ENCODE measurements around the gene GNB1L.

DNA sequence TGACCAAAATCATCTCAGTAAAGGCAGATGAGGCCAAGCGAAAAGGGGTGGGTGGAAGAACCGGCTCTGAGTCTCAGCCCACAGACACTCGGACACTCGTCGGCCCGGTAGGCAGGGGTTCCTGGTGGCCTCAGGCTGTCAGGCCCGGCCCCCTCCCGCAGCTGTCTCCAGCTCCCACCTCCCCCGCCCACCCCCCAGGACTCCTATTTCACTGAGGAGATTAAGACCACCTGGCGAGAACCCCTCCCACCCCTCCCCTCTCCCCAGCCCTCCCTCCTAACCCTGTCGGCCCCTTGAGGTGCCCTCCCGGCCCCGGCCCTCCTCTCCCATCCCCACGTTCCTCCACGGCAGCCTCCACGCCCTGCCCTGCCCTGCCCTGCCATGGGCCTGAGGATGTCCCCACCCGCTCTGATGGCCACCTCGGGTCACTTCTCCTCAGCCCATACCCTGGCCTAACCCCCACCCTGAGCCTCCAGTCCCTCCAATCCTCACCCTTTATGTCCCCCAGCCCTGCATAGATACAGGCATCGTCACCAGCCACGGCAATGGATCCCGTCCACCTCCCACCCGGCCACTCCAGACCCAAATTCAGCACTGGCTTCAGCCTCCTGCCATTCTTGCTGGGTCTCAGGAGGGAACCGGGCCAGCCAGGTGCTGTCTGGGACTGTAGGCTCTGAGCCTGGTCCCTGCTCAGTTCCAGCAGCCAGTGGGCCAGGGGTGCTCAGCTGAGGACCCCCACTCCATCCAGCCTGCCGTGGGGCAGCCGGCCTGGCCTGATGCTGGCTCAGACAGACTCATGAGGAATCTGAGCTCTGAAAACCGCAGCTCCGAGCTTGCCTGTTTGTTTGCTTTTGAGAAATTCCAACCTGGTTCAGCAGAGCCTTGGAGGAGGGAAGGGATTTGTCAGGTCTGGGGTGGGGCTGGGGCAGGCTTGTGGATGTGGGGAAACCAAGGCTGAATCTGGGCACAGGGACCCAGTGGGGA is 103.9 kb downstream of the GNB1L start:
- TF ChIP-seq, protein P1, sequence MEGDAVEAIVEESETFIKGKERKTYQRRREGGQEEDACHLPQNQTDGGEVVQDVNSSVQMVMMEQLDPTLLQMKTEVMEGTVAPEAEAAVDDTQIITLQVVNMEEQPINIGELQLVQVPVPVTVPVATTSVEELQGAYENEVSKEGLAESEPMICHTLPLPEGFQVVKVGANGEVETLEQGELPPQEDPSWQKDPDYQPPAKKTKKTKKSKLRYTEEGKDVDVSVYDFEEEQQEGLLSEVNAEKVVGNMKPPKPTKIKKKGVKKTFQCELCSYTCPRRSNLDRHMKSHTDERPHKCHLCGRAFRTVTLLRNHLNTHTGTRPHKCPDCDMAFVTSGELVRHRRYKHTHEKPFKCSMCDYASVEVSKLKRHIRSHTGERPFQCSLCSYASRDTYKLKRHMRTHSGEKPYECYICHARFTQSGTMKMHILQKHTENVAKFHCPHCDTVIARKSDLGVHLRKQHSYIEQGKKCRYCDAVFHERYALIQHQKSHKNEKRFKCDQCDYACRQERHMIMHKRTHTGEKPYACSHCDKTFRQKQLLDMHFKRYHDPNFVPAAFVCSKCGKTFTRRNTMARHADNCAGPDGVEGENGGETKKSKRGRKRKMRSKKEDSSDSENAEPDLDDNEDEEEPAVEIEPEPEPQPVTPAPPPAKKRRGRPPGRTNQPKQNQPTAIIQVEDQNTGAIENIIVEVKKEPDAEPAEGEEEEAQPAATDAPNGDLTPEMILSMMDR (conservative IDR thresholded peaks at IDR 0.05; ENCODE audit: low read depth, low read length) = no peak
- no peak for TF ChIP-seq EZH2 (IDR thresholded peaks at IDR 0.05; ENCODE audit: borderline replicate concordance, low read depth, low read length, poor library complexity, severe bottlenecking)

Data from A673 (cell line).